Measurements from ENCODE around the gene PARP1.

Gene PARP1

GRCh38 chr1:226407497-226408284 lies at the start of gene PARP1:
Gene PARP1, minus strand, starts transcription at chr1:226408093. Its CDS starts 164 bp downstream, at chr1:226407929.
- TF ChIP-seq CTCF (IDR thresholded peaks at IDR 0.05; ENCODE audit: extremely low read depth, missing control alignments), result peak; percentile 84
- DNase-seq (ENCODE audit: low spot score), result peak; percentile 99

GRCh38 chr1:226457307-226457712 lies 49.4 kb upstream of the PARP1 start:
- TF ChIP-seq CTCF (IDR thresholded peaks at IDR 0.05; ENCODE audit: extremely low read depth, missing control alignments), result no peak
- DNase-seq (ENCODE audit: low spot score), result no peak

GRCh38 chr1:226455843-226456242 lies 48.0 kb upstream of the PARP1 start:
- no peak for TF ChIP-seq CTCF (IDR thresholded peaks at IDR 0.05; ENCODE audit: extremely low read depth, missing control alignments)
- DNase-seq (ENCODE audit: low spot score), result no peak

GRCh38 chr1:226454349-226454748 lies 46.5 kb upstream of the PARP1 start:
- TF ChIP-seq CTCF (IDR thresholded peaks at IDR 0.05; ENCODE audit: extremely low read depth, missing control alignments), result no peak

GRCh38 chr1:226453015-226453704 lies 45.3 kb upstream of the PARP1 start:
- no peak for DNase-seq (ENCODE audit: low spot score)
- TF ChIP-seq CTCF (IDR thresholded peaks at IDR 0.05; ENCODE audit: extremely low read depth, missing control alignments), result no peak

More at GRCh38 chr1:226454349-226454748, 46.5 kb upstream of the PARP1 start:
- DNase-seq (ENCODE audit: low spot score), result no peak

GRCh38 chr1:226450688-226451087 lies 42.8 kb upstream of the PARP1 start:
- no peak for TF ChIP-seq CTCF (IDR thresholded peaks at IDR 0.05; ENCODE audit: extremely low read depth, missing control alignments)
- DNase-seq (ENCODE audit: low spot score), result no peak

- DNase-seq (ENCODE audit: low spot score), result no peak
- TF ChIP-seq CTCF (IDR thresholded peaks at IDR 0.05; ENCODE audit: extremely low read depth, missing control alignments), result no peak
Observed at GRCh38 chr1:226449823-226450222, 41.9 kb upstream of the PARP1 start.
